Lower lobe of right lung (tissue), 2 donors: ENCODE results near the gene RAVER2. TPM values are rescaled to one million over a fixed set of nuclear protein-coding genes. Genes with fewer than 3 reads are reported as not detected.
"Not testable (repeated sequence)": the region's sequence is repeated elsewhere in the genome, so short reads cannot be mapped to it uniquely, and the experiment has no call there.

Source experiments
- ATAC-seq, 2 donors: fragments of 200-7000 bp; cut with Tn5 transposase; one replicate each; pipeline ENCODE4 v1.9.1; 2020 to 2022; ENCODE audit warnings: mild to moderate bottlenecking in 2 of 2, moderate library complexity in 2 of 2
- DNase-seq: peaks from one replicate; pipeline ENCODE4 v3.0.0-alpha.2; 2020
- H3K27ac ChIP-seq: fragments of 200-600 bp; one replicate; pipeline ENCODE4 v1.8.0; 2022
- H3K27me3 ChIP-seq: fragments of 200-600 bp; one replicate; pipeline ENCODE4 v1.8.0; 2022; ENCODE audit warnings: low read depth
- H3K36me3 ChIP-seq: fragments of 200-600 bp; one replicate; pipeline ENCODE4 v1.8.0; 2022; ENCODE audit warnings: mild to moderate bottlenecking
- H3K4me1 ChIP-seq: fragments of 200-600 bp; one replicate; pipeline ENCODE4 v1.8.0; 2022
- H3K4me3 ChIP-seq: fragments of 200-600 bp; one replicate; pipeline ENCODE4 v1.8.0; 2022; ENCODE audit warnings: mild to moderate bottlenecking
- H3K9me3 ChIP-seq: fragments of 200-600 bp; one replicate; pipeline ENCODE4 v1.8.0; 2022
- intact Hi-C: fragments of 100-400 bp; cut with DNase I; formaldehyde crosslinking; loops from one replicate; pipeline ENCODE4 v1.11.0; 2022
- total RNA-seq: library from RNA; stranded (reverse); fragmentation: NEBNext Ultra II Directional; extraction: Animal tissue kit (Norgen Biotek cat#: 25700); gene quantifications from one replicate; pipeline ENCODE4 v1.2.1, GENCODE V29; 2021
- TF ChIP-seq, protein P1 (sequence below): fragments of 200-600 bp; IDR thresholded peaks from one replicate; pipeline ENCODE4 v1.8.0; 2022; ENCODE audit warnings: antibody characterized with exemption, mild to moderate bottlenecking
- donor health status: DM: no; HTN: yes; CAD: no; lungs with severe emphysema.

Gene RAVER2
- total RNA-seq, 1 donor from 2014 or later: 12.0 TPM

DNA sequence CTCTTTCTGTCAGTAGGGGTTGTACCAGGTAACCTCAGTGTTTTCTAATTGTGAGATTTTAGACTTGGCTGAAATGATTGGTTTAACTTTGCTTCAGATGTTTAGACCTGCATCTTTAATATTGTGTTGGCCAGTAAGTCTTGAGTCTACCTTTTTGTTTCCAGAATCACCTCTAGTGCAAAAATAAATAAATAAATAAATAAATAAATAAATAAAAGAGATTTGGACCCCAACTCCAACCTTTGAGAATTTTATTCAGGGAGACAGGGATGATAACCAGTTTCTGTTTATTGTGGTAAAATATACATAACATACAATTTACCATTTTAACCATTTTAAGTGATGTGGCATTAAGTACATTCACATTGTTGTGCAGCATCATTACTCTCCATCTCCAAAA, 64.4 kb downstream of the RAVER2 start:
- H3K4me3 ChIP-seq: no peak overlapping the region
- no peak overlapping the region for H3K27ac ChIP-seq
- TF ChIP-seq, protein P1, sequence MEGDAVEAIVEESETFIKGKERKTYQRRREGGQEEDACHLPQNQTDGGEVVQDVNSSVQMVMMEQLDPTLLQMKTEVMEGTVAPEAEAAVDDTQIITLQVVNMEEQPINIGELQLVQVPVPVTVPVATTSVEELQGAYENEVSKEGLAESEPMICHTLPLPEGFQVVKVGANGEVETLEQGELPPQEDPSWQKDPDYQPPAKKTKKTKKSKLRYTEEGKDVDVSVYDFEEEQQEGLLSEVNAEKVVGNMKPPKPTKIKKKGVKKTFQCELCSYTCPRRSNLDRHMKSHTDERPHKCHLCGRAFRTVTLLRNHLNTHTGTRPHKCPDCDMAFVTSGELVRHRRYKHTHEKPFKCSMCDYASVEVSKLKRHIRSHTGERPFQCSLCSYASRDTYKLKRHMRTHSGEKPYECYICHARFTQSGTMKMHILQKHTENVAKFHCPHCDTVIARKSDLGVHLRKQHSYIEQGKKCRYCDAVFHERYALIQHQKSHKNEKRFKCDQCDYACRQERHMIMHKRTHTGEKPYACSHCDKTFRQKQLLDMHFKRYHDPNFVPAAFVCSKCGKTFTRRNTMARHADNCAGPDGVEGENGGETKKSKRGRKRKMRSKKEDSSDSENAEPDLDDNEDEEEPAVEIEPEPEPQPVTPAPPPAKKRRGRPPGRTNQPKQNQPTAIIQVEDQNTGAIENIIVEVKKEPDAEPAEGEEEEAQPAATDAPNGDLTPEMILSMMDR: no peak
- H3K4me1 ChIP-seq: no peaks in the 10 kb centered on the region
- ATAC-seq: no peak
- no peaks in the 10 kb centered on the region for H3K9me3 ChIP-seq
- no peaks in the 10 kb centered on the region for H3K27me3 ChIP-seq
- intact Hi-C loops: no loop called here
- no peaks in the 10 kb centered on the region for H3K36me3 ChIP-seq
- no peak for DNase-seq

- Histone ChIP-seq H3K27ac (no peak overlapping the region), H3K27me3 (no peaks in the 10 kb centered on the region), H3K36me3 (no peaks in the 10 kb centered on the region), H3K4me3 (no peak overlapping the region), H3K9me3 (no peaks in the 10 kb centered on the region), H3K4me1 (no peaks in the 10 kb centered on the region)
- ATAC-seq (no peak), DNase-seq (no peak)
- TF ChIP-seq, protein P1: no peak
- intact Hi-C loops: no loop called here
Measured at GRCh38 chr1:64810001-64810400, 65.1 kb downstream of the RAVER2 start.

GRCh38 chr1:64811131-64811530, 66.3 kb downstream of the RAVER2 start:
- no peak overlapping the region for H3K4me3 ChIP-seq
- no peaks in the 10 kb centered on the region for H3K4me1 ChIP-seq
- no peaks in the 10 kb centered on the region for H3K27me3 ChIP-seq
- ATAC-seq (no peak), DNase-seq (no peak)
- no peak overlapping the region for H3K27ac ChIP-seq
- TF ChIP-seq, protein P1: no peak
- intact Hi-C loops: no loop called here
- H3K36me3 ChIP-seq: no peaks in the 10 kb centered on the region
- H3K9me3 ChIP-seq: no peaks in the 10 kb centered on the region

GRCh38 chr1:64814427-64814826, 69.6 kb downstream of the RAVER2 start:
- no peaks in the 10 kb centered on the region for H3K27me3 ChIP-seq
- H3K36me3 ChIP-seq: no peaks in the 10 kb centered on the region
- H3K4me1 ChIP-seq: no peaks in the 10 kb centered on the region
- TF ChIP-seq, protein P1: no peak
- ATAC-seq (no peak), DNase-seq (no peak)
- intact Hi-C loops: no loop called here
- no peak overlapping the region for H3K4me3 ChIP-seq
- no peak overlapping the region for H3K27ac ChIP-seq
- no peaks in the 10 kb centered on the region for H3K9me3 ChIP-seq

DNA sequence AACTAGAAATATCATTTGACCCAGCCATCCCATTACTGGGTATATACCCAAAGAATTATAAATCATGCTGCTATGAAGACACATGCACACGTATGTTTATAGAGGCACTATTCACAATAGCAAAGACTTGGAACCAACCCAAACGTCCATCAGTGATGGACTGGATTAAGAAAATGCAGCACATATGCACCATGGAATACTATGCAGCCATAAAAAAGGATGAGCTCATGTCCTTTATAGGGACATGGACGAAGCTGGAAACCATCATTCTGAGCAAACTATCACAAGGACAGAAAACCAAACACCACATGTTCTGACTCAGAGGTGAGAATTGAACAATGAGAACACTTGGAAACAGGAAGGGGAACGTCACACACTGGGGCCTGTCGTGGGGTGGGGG, 72.5 kb downstream of the RAVER2 start:
- H3K36me3 ChIP-seq, H3K9me3 ChIP-seq, DNase-seq, ATAC-seq, H3K27ac ChIP-seq, intact Hi-C loops, H3K4me1 ChIP-seq, H3K4me3 ChIP-seq, H3K27me3 ChIP-seq: not testable (repeated sequence)

DNA sequence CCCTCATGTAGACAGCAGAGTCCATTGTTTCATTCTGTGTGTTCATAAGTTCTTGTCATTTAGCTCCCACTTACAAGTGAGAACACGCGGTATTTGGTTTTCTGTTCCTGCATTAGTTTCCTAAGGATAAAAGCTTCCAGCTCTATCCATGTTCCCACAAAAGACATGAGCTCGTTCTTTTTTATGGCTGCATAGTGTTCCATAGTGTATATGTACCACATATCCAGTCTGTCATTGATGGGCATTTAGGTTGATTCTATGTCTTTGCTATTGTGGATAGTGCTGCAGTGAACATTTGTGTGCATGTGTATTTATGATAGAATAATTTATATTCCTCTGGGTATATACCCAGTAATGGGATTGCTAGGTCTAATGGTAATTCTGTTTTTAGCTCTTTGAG, 75.7 kb downstream of the RAVER2 start:
- not testable (repeated sequence) for H3K27me3 ChIP-seq, H3K4me3 ChIP-seq, H3K9me3 ChIP-seq, H3K36me3 ChIP-seq, H3K27ac ChIP-seq, ATAC-seq, DNase-seq
- peaks cover 11% of the 10 kb centered on the region for H3K4me1 ChIP-seq
- intact Hi-C loops: loop anchor here (10.0 kb wide), 1 partner anchor 556 kb away; no protein-coding TSS in a partner anchor

GRCh38 chr1:64822621-64823020, 77.7 kb downstream of the RAVER2 start:
- no peak for DNase-seq
- H3K9me3 ChIP-seq: no peaks in the 10 kb centered on the region
- H3K27ac ChIP-seq: no peak overlapping the region
- H3K4me1 ChIP-seq: peaks cover 11% of the 10 kb centered on the region
- no peaks in the 10 kb centered on the region for H3K27me3 ChIP-seq
- TF ChIP-seq, protein P1: no peak
- H3K4me3 ChIP-seq: no peak overlapping the region
- intact Hi-C loops: loop anchor here (10.0 kb wide), 1 partner anchor 558 kb away; no protein-coding TSS in a partner anchor
- no peak for ATAC-seq
- no peaks in the 10 kb centered on the region for H3K36me3 ChIP-seq
